H1 (cell line): ENCODE data around the gene HTR5A. TPM values are rescaled to one million over a fixed set of nuclear protein-coding genes. Genes with fewer than 3 reads are reported as not detected.

Experiments used
- BRCA1 ChIP-seq: IDR thresholded peaks from 2 replicates; pipeline ENCODE4 v1.6.1; 2012; ENCODE audit warnings: low read depth, low read length, improper control_type of control experiment
- CHD7 ChIP-seq: fragments of 300-600 bp; sonication (generic); IDR thresholded peaks from 2 replicates; pipeline ENCODE4 v1.7.1; 2012; ENCODE audit warnings: low read length, moderate library complexity, mild to moderate bottlenecking, inconsistent platforms; ENCODE audit not compliant: insufficient replicate concordance
- CTBP2 ChIP-seq: IDR thresholded peaks from 2 replicates; pipeline ENCODE4 v1.7.0; 2011; ENCODE audit warnings: borderline replicate concordance, mild to moderate bottlenecking, moderate library complexity, mixed read lengths, low read length; ENCODE audit not compliant: insufficient read depth, insufficient read length
- E2F6 ChIP-seq: IDR thresholded peaks from 2 replicates; pipeline ENCODE4 v1.6.1; 2012; ENCODE audit warnings: inconsistent platforms
- GABPA ChIP-seq: IDR thresholded peaks from 2 replicates; pipeline ENCODE4 v1.6.1; 2011; ENCODE audit warnings: mild to moderate bottlenecking, low read length, moderate library complexity, borderline replicate concordance; ENCODE audit not compliant: insufficient read depth
- KDM4A ChIP-seq: IDR thresholded peaks from one replicate; pipeline ENCODE4 v1.7.1; 2012; ENCODE audit warnings: low read depth, mild to moderate bottlenecking, moderate library complexity, low read length, inconsistent platforms; ENCODE audit not compliant: severe bottlenecking
- SP1 ChIP-seq: IDR thresholded peaks from 2 replicates; pipeline ENCODE4 v1.6.1; 2011; ENCODE audit warnings: low read depth, low read length
- TAF7 ChIP-seq: optimal IDR thresholded peaks from 2 replicates; pipeline ENCODE3; 2011; ENCODE audit warnings: low read depth, mild to moderate bottlenecking, inconsistent platforms, low read length, moderate library complexity, borderline replicate concordance
- TCF12 ChIP-seq: IDR thresholded peaks from 2 replicates; pipeline ENCODE4 v1.6.1; 2011; ENCODE audit warnings: low read depth, mild to moderate bottlenecking, low read length
- ZNF274 ChIP-seq: IDR thresholded peaks from 2 replicates; pipeline ENCODE4 v1.7.0; 2012; ENCODE audit warnings: low read length, borderline replicate concordance; ENCODE audit errors: extremely low read depth
- polyA plus RNA-seq, 7 experiments: library from polyadenylated mRNA; depleted of rRNA in 3 of 7; stranded (reverse) in 5 of 7; unstranded in 2 of 7; fragments of >200 nt in 5 of 7; fragments of 200-250 nt in 2 of 7; gene quantifications; 1 replicate in 5 of 7; 2 replicates in 1 of 7; 4 replicates in 1 of 7; pipeline versions ENCODE4 v1.2.1 to v1.2.3, GENCODE V29; 2011 to 2013; ENCODE audit warnings: missing spikeins in 2 of 7, mixed read lengths in 2 of 7
- total RNA-seq: library from RNA; stranded (reverse); fragmentation: NEBNext Ultra II Directional; extraction: Animal tissue kit (Norgen Biotek cat#: 25700); gene quantifications from 2 replicates; pipeline ENCODE4 v1.2.1, GENCODE V29; 2021

HTR5A gene
- total and polyA plus RNA-seq, 2 of the 8 experiments (the other 6 are each of a cell fraction or from before 2014, with no cell fraction given): 0.02 TPM; not detected in 1

- no peak for TF ChIP-seq TAF7
- no peak for TF ChIP-seq KDM4A
- no peak for TF ChIP-seq ZNF274
- no peak for TF ChIP-seq TCF12
- no peak for TF ChIP-seq CTBP2
- no peak for TF ChIP-seq GABPA
- TF ChIP-seq E2F6: no peak
- TF ChIP-seq SP1: no peak
- TF ChIP-seq CHD7: no peak
- no peak for TF ChIP-seq BRCA1
Measured at GRCh38 chr7:155136619-155137243, 66.6 kb downstream of the HTR5A start (continued).
